ENCODE data around the gene RPS14. TPM values are rescaled to one million over a fixed set of nuclear protein-coding genes. Genes with fewer than 3 reads are reported as not detected.
A peak's percentile ranks its signal among the peaks of the same experiment; 100 is the strongest.

Gene RPS14
- total RNA-seq, 3 donors from 2014 or later (not counting 1 experiment from before 2014, with no cell fraction given): 1,744 to 2,278 (median 2,016) TPM

DNA sequence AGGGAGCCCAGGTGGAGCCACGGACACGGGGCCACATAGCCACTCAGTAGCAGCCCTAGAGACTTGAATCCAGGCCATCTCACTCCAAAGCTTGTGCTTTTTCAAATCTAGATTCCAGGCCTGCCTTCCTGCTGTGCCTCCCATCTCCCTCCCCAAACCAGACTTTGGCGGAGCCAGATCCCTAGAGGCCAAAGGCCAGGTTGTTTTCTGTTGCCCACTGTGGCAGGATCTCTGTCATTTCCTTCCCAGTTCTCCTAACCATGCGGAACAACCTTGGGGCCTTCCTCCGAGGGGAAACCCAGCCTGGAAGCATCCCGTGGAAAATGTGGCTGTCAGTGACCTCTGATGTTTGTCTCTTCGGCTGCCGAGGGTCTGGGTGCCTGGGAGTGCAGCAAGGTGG lies 16.4 kb upstream of the RPS14 start:
- DNase-seq (no peak), ATAC-seq (no peak)
- Mint-ChIP-seq H3K27me3 (ENCODE audit: low read depth in 2 of 2) (peaks cover 0 to 3% of the 10 kb centered on the region in 2 donors), H3K9me3 (no peaks in the 10 kb centered on the region), H3K4me3 (no peak overlapping the region), H3K4me1 (no peaks in the 10 kb centered on the region), H3K27ac (no peak overlapping the region), H3K36me3 (no peaks in the 10 kb centered on the region)
- intact Hi-C loops (cut with micrococcal nuclease): no loop called here
- 74% methylated on average over 8 of the region's 8 CpGs for WGBS (ENCODE audit: insufficient coverage)
- no peak overlapping the region for H3K27ac ChIP-seq (ENCODE audit: low read length)
- H3K9me3 ChIP-seq (ENCODE audit: control insufficient read depth, insufficient read depth, low read length): no peaks in the 10 kb centered on the region
- no peaks in the 10 kb centered on the region for H3K36me3 ChIP-seq (ENCODE audit: control insufficient read depth, insufficient read depth, low read length)
- no peaks in the 10 kb centered on the region for H3K4me1 ChIP-seq (ENCODE audit: control insufficient read depth, insufficient read depth, low read length)
- TF ChIP-seq, protein P1, sequence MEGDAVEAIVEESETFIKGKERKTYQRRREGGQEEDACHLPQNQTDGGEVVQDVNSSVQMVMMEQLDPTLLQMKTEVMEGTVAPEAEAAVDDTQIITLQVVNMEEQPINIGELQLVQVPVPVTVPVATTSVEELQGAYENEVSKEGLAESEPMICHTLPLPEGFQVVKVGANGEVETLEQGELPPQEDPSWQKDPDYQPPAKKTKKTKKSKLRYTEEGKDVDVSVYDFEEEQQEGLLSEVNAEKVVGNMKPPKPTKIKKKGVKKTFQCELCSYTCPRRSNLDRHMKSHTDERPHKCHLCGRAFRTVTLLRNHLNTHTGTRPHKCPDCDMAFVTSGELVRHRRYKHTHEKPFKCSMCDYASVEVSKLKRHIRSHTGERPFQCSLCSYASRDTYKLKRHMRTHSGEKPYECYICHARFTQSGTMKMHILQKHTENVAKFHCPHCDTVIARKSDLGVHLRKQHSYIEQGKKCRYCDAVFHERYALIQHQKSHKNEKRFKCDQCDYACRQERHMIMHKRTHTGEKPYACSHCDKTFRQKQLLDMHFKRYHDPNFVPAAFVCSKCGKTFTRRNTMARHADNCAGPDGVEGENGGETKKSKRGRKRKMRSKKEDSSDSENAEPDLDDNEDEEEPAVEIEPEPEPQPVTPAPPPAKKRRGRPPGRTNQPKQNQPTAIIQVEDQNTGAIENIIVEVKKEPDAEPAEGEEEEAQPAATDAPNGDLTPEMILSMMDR (IDR thresholded peaks at IDR 0.05): no peak
- no peaks in the 10 kb centered on the region for H3K27me3 ChIP-seq (ENCODE audit: control insufficient read depth, insufficient read depth, low read length)
- no peak overlapping the region for H3K4me3 ChIP-seq (ENCODE audit: low read length)

- ATAC-seq (no peak), DNase-seq (no peak)
- TF ChIP-seq, protein P1 (IDR thresholded peaks at IDR 0.05): no peak
- Histone ChIP-seq H3K4me1 (ENCODE audit: control insufficient read depth, insufficient read depth, low read length) (no peaks in the 10 kb centered on the region), H3K4me3 (ENCODE audit: low read length) (no peak overlapping the region), H3K27me3 (ENCODE audit: control insufficient read depth, insufficient read depth, low read length) (no peaks in the 10 kb centered on the region), H3K27ac (ENCODE audit: low read length) (no peak overlapping the region), H3K36me3 (ENCODE audit: control insufficient read depth, insufficient read depth, low read length) (no peaks in the 10 kb centered on the region), H3K9me3 (ENCODE audit: control insufficient read depth, insufficient read depth, low read length) (no peaks in the 10 kb centered on the region)
- WGBS (ENCODE audit: insufficient coverage): 88% methylated on average over 6 of the region's 6 CpGs
- peaks cover 0 to under 1% of the 10 kb centered on the region in 2 donors for H3K4me1 Mint-ChIP-seq
- no peak overlapping the region for H3K27ac Mint-ChIP-seq
- no peaks in the 10 kb centered on the region for H3K9me3 Mint-ChIP-seq
- intact Hi-C loops (cut with micrococcal nuclease): no loop called here
- H3K27me3 Mint-ChIP-seq (ENCODE audit: low read depth in 2 of 2): peaks cover 0 to 3% of the 10 kb centered on the region in 2 donors
- no peaks in the 10 kb centered on the region for H3K36me3 Mint-ChIP-seq
- H3K4me3 Mint-ChIP-seq: no peak overlapping the region
These were observed 15.0 kb upstream of the RPS14 start for GRCh38 chr5:150464554-150465012.

DNA sequence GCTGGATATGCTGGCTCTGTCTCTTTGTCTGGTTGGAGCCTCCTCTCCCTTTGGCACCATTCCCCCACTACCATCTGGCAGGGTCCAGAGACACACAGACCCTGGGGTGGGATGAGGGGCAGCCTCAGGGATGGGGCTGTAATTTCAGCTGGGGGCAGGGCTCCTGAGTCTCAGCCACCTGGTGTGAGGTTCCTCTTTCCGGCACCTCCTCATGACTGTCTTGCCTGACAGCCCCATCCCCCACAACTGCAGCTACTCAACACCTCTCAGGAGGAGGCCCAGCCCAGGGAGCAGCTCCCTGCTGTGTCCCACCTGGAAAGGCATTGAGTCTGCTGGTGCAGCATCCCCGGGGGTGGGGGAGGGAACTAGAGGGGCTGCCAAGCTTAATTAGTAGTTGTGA lies 11.7 kb upstream of the RPS14 start:
- no peak overlapping the region for H3K4me3 Mint-ChIP-seq

More for the DNA sequence above, 11.7 kb upstream of the RPS14 start:
- TF ChIP-seq, protein P1 (IDR thresholded peaks at IDR 0.05): no peak
- peak in 1 of 2 donors; percentile 39 for DNase-seq
- Histone ChIP-seq H3K9me3 (ENCODE audit: control insufficient read depth, insufficient read depth, low read length) (no peaks in the 10 kb centered on the region), H3K36me3 (ENCODE audit: control insufficient read depth, insufficient read depth, low read length) (no peaks in the 10 kb centered on the region), H3K4me3 (ENCODE audit: low read length) (no peak overlapping the region), H3K27ac (ENCODE audit: low read length) (peak overlapping the region; percentile 5), H3K4me1 (ENCODE audit: control insufficient read depth, insufficient read depth, low read length) (peaks cover 26% of the 10 kb centered on the region), H3K27me3 (ENCODE audit: control insufficient read depth, insufficient read depth, low read length) (no peaks in the 10 kb centered on the region)
- ATAC-seq: no peak
- H3K27ac Mint-ChIP-seq: no peak overlapping the region
- H3K9me3 Mint-ChIP-seq: no peaks in the 10 kb centered on the region
- H3K36me3 Mint-ChIP-seq: no peaks in the 10 kb centered on the region
- intact Hi-C loops (cut with micrococcal nuclease): no loop called here
- no peaks in the 10 kb centered on the region for H3K27me3 Mint-ChIP-seq (ENCODE audit: low read depth in 2 of 2)
- WGBS (ENCODE audit: insufficient coverage): 27% methylated on average over 2 of the region's 2 CpGs
- peaks cover 4 to 17% of the 10 kb centered on the region in 2 donors for H3K4me1 Mint-ChIP-seq

Measured in natural killer cell (primary cell).